Activated T-helper 9 cell treated with anti-CD3 and anti-CD28 coated beads, Interleukin-2, amount 50 U/mL, for 16 hours (primary cell): ENCODE results near the gene GPR143.

ENCODE experiments used
- DNase-seq: peaks from one replicate; pipeline ENCODE4 v3.0.0-alpha.2; 2020; ENCODE audit warnings: low read depth

GPR143 gene

DNA sequence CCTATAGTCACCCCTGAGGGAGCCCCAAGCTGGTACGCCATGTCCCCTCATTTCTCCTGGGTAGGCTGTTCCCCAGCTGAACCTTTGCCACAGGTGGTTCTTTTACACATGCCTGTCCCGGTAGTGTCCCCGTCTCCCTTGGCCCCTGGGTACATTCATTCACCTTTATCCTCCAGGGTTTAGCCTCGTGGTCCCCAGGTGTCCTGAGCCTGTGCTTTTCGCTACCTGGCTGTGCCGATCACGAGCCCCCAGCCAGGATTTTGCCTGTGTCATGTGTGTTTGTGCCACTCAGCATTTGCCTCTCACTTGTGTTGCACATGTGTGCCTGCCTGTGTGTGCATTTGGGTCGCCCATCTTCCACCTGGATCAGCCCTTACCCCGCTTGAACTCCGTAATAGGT lies 57.6 kb downstream of the GPR143 start:
- no peak for DNase-seq

DNA sequence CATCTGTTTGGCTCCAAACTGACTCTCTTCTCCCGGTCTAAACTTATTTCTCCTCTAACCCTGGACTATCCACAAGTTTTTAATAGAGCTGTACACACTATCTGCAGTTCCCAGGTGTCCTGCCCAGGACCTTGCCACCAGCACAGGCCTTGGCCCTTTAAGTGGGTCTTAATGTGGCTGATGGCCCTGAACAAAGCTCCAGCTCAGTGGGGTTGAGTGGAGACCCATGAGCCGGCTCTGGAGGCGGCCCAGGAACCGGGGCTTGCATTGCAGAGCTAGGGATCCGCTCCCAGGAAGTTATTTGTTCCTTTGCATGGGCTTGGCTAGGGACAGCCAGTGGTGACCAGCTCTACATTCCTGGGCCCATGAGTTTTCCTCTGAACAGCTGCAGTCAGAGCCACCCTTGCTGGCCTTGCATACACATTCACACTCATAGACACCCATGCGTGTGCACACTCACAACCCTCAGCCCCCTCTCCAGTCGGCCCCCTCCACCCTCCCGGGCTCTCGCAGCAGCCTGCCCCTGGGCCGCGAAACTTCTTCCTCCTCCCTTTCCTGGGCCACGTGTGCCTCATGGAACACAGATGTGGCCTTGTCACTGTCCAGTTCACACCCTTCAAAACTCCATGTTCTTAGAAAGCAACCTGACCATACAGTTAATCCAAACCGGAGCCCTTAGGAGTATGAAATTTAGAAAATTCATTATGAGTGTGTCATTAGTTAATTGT lies 58.2 kb downstream of the GPR143 start:
- DNase-seq, result no peak

DNA sequence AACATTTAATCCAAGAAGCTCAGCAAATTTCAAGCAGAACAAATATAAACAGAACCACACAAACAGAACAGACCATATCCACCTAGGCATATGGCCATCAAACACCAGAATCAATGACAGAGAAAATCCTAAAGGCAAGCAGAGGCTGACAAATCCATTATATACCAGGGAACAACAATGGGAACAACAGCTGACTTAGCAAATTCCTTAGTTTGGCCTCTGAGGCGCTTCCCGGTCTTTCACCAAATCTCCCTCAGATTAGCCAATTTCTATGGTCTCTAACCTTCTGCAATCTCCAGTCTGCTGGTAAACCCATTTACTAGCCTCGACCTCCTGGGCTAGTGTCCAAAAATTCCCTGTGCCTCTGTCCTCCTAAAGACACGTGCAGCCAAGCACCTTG lies 59.2 kb downstream of the GPR143 start:
- DNase-seq, result no peak

DNA sequence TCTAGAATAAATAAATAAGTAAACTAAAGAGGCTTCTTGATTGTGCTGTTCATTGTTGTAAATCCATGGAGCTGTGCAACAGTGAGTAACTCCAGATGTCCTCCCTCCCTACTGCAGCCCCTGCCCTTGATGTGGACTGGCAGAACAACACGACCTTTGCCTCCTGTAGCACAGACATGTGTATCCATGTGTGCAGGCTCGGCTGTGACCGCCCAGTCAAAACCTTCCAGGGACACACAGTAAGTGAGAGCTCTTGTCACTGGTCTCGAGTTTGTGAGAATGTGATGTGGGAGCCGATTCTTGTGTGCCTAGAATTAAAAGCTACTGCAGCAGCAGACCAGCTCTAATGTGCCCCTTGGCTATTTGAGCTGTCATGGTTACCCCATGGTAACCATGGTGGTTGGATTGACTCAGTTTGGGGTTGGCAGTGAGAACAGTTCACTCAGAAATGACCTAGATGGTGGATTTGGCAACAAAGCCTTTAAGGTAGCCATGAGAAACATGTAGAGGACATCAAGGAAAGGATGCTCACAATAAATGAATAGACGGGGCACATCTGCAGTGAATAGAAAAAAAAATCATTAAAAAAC lies 60.7 kb downstream of the GPR143 start:
- no peak for DNase-seq

DNA sequence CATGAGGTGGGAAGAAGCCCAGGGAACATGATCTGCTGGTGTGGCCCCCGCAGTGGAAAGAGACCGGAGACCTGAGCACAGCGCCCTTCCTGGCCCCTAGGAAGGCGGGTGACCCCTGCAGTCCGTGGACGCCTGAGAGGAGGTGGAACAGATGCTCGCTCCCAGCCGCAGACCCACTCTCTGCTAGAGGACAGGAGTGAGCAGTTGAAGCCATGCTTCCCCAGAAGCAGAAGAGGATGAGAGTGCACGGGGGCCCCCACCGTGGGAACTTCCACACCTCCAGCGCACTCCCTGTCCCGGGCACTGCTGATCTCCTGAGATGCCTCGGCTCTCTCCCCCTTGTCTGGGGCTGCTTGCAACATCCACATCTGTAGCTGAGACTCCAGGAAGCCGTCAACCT lies 62.2 kb downstream of the GPR143 start:
- DNase-seq, result no peak

DNA sequence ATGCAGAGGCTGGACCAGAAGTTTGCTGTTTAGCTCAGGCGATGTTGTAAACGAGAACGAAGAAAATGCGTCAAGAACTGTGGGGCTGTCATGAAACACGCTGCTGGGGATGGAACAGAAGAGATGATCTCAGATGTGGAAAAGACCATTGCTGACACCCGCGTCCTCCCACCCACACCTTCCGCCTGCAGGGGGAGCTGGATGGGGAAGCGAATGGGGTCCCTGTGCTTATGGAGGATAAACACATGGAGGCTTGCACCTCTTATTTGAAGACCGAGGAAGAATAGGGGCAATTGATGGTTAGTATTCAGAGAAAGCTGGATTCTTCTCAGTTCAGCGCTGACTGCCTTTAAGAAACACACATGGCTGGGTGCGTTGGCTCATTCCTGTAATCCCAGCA lies 63.9 kb downstream of the GPR143 start:
- no peak for DNase-seq

DNA sequence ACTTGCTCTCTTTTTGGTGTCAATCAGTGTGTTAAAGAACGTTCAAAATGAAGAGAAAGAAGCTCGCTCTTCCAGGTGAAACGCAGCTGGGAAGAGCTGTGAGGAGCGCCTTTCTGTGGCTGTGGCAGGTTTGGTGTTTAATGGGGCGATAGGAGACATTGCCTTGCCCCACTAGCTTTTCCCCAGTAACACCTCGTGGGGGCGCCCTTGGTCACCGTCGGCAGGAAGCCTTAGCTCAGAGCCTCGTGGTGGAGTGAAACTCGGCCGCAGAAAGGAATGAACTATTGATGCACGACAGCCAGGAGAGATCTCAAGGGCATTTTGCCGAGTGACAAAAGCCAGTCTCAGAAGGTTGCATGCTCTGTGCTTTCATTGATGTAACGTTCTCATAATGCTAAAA lies 65.1 kb downstream of the GPR143 start:
- no peak for DNase-seq

DNA sequence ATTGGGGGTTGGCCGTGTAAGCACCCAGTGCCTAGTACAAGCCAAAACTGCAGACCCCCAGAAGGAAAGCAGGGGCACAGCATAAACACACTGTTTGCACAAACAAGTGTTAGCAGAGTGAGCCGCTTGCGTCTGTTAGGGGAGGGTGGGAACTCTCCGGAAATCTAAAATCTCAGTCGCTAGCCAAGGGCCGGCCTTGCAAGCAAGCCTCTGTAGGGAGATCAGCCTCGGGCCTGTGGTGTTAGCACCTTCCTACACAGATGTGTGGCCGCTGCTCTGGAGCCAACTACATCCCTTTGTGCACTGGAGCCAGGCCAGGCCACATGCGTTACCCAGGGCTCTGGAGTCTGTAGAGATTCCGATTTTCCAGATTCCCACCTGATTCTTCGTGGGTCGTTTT lies 67.1 kb downstream of the GPR143 start:
- DNase-seq, result no peak

DNA sequence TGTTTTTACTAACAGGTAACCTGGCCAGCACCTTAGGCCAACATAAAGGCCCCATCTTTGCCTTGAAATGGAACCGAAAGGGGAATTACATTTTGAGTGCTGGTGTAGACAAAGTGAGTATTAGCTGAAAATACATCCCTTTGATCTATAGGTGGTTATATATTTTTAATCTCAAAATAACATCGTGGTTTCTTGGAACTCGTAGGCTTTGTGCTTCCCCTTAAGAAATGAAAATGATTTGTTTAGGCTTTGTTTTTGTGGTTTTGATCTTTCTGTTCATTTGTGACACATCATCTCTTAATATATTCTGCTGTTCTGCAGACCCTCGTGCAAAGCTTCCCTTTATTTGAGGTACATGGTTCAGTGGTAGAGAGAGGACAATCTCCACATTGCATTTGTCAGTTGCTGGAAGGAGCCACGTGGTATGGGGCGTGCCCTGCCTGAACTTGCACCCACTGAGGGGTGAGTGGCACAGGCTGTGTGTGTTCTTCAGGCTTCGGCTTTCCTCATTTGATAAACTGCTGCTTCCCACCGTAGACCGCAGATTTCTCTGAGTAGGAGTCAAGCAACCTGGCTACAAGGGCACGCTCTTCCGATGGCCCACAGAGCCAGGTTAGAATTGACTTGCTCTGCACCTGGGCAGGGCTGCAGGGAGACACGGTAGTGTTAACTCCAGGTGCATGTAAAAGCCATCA lies 72.2 kb downstream of the GPR143 start:
- DNase-seq, result no peak

DNA sequence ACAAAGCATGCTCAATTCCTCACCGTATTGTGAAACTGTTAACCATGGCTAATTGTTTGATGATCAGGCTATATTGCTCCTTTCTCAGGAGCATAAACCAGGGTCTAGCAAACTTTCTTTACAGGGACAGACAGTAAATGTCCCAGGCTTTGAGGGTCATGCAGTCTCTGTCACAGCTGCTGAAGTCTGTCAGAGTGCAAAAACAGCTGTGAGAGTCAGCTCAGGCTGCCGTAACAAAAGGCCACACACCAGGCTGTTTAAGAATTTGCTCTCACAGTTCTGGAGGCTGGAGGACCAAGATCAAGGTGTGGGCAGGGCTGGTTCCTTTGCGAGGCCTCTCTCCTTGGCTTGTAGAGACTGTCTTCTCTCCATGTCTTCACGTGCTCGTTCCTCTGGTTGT lies 75.6 kb downstream of the GPR143 start:
- DNase-seq, result no peak

DNA sequence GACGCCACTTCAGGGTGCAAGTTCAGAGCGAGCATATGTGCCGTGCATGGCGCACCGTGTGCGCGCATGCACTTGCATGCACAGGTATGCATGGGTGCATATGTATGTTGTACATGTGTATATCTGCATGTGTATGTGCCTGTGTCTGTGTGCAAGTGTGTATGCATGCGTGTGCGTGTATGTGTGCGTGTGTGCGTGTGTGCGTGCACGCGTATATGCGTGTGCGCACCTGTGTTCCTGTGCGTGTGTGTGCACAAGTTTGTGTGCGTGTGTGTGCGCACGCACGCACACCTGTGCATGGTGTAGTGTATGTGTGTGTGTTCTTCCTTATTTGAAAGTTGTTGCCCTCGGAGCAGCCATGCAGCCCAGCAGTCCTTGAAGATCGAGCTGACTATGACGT lies 76.8 kb downstream of the GPR143 start:
- no peak for DNase-seq

DNA sequence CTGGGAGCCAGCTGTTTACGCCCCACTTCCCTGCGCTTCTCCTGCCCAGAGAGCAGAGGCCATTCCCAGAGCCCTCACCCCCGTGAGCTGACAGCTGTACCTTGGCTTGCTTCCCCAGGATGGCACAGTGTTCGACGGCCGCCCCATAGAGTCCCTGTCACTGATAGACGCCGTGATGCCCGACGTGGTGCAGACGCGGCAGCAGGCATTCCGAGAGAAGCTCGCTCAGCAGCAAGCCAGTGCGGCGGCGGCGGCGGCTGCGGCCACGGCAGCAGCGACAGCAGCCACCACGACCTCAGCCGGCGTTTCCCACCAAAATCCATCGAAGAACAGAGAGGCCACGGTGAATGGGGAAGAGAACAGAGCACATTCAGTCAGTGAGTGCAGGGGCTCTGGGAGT lies 77.7 kb downstream of the GPR143 start:
- DNase-seq, result no peak

DNA sequence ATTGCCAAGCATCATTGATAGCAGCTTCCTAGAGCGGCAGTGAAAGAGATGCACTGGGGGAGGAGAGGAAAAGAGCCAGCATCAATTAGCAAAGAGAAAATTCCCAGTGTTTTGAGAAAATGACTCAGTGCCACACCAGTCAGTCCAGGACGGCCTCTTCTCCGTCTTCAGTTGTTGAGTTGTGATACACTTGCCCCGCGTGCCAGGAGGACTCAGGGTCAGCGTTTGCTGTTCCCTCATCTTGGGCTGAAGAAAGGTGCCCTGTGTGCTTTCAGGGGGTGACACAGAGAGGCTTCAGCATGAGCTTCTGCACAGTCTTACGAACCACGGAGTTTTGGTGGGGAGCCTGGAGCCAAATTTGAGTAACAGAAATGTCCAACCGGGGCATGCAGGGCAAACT lies 82.3 kb downstream of the GPR143 start:
- DNase-seq, result no peak

DNA sequence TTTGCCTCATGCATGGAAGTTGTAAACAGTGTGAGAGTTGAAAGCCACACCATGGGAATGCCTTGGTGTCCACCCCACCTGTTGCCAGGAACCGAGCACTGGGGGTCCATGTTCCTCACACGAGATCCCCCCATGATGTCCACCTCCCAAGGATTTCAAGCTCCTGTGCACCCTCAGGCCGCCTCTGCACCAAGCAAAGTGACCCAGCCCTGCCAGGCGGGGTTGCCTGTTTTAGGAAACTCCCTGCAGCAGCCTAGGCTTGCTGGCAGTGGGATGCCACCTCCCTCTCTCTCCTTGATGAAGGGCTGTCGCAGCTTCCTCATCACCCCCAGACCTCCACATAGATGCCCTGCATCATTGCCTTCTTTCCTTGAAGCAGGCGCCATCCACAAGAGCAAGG lies 82.8 kb downstream of the GPR143 start:
- DNase-seq, result no peak

DNA sequence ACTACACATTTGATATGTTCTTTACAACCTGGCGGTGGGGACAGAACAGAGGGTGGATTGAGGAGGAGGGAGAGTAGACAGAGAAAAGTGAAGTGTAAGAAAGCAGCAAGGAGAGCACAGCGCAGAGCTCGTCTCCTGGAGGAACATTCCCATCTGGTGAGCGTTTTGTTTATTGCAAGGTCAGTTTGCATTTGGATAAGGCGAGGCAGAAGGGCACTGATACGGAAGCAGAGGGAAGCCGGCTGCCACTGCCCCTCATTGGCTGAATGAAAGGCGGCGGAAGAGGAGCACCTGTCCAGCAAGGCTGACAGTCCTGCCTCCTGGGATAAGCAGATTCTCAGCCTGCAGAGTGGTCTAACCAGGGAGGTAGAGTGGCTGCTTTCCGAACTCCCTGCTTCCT lies 83.2 kb downstream of the GPR143 start:
- DNase-seq, result no peak

DNA sequence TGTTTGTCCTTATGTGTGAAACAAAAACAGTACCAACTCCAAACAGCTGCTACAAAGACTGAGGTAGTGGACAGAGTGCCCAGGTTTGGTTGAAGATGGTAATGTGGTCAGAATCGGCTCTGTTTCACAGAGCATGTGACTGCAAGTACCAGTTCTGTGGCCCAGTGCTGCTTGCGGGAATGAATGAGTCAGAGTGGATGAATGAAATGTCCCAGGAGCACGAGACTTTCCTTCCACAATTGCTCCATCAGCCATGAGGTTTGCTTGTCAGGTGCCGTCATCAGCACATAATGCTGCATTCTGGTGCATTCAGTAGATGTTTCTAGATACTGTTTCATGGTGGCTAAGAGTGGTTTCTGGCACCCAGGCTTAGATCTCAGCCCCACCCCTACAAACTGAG lies 84.2 kb downstream of the GPR143 start:
- DNase-seq, result no peak

DNA sequence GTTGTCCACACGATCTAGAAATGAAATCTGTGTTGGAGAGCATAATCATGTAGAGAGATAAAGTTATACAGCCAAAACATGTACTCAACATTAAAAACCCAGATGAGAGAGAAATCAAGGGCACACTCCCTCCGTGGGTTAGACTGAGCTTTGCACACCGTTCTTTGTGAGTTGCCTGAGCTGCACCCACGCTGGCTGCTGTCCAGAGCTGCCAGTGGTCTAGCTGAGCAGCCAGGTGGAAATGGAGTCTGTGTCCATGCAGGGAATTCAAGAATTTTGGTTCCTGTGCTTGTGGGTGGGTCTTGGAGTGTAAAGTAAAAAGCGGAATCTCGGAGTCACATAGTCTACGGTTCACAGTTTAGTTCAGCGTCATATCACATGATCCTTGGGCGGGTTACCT lies 84.6 kb downstream of the GPR143 start:
- DNase-seq, result no peak

DNA sequence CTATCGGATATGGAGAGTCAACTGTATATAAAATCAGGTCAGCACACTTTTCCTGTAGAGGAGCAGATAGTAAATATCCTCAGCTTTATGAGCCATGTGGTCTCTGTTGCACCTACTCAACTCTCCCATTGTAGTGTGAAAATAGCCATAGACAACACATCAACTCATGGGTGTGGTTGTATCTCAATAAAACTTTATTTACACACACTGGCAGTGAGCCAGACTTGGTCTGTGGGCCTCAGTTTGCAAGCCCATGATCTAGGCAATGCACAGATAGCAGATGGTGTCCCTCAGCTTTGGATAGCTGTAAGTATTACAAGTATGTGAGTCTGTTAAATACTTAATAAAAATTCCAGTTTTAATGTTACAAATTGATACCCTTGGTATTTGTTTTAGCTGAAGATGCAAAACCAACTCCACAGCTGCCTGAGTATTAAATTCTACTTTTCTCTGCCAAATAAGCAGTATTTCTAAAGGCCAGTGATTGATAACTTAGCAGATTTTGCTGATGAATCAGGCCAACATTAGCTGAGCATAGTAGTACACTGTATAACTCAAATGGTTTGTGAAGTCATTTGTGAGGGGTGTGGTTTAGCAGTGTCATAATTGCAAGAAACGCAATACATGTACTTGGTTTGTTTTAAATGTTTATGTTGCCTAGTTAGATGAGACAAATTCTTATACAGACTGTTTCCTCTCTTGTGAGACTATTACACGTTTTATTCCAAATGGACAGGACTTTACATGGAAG lies 87.3 kb downstream of the GPR143 start:
- no peak for DNase-seq

DNA sequence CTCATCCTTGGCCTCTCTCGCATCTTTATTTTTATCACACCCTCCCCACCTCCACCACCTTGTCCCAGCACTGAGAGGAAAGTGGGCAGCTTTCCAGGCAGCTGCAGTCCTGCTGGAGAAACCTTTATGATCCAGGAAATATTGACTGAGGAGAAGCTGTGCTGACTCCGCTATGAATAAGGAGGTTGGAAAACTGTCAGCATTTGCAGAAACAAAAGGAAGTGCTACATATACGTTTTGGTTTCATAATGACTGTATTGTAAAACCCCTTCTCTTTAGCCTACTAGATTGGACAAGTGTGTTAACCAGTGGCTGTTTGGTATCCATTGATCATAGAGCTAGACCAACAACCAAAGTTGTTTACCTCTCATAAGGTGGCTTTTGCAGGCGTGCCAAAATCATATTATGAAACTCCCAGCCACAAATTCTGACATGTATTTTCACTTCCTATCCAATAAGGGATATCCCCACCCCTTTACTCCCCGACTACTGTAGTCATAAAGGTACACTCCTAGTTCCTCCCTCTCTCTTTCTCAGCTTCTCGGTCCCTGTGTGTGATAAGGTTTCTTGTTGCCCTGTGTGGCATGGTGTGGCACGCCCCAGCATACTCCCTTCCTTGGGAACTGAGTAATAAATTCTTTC lies 88.4 kb downstream of the GPR143 start:
- DNase-seq, result peak; percentile 3

DNA sequence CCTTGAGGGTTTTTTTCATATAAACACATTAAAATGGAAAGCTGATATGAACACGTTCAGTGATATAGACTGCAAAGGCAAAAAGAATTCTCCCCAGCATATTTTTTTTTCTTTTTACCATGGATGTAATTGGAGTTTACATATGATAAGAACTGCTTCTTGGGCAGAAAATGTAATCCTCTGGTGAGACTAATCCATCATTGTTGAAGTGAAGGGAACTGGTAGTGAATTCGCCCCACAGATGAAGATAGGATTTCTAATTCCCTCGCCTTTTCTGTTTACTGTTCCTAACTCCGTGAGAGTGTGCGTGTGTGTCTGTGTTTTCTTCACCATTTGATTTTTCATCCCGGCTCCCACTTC lies 88.9 kb downstream of the GPR143 start:
- no peak for DNase-seq

DNA sequence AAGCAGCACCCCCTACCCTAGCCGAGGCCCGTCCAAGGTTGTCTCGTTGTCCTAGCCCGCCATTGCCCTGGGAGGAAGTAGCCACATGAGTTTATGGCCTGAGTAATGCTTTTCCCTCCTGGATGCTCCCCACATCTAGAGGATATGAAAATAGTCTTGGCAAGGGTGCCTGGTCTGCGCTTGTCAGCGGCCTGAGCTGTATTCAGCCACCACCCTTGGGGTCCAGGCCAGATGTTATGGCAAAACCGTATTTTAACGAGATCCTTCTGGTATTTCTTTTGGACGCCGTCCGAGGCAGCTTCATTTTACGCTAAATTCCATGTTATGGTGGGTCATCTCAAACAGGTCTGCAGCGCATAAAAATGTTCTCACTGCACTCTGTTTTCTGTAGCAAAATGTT lies 89.3 kb downstream of the GPR143 start:
- DNase-seq, result no peak
